ENCODE results near the gene TIPIN.
A peak's percentile ranks its signal among the peaks of the same experiment; 100 is the strongest.
"Not testable (repeated sequence)": the region's sequence is repeated elsewhere in the genome, so short reads cannot be mapped to it uniquely, and the experiment has no call there.

TIPIN gene

GRCh38 chr15:66402761-66403284 lies 46.3 kb upstream of the TIPIN start:
- TF ChIP-seq CTCF (IDR thresholded peaks at IDR 0.05; ENCODE audit: insufficient read depth, low read depth, low read length, missing control alignments): no peak
- H3K4me3 ChIP-seq (ENCODE audit: low read length): no peak overlapping the region
- no peak for DNase-seq (ENCODE audit: low read depth)

- DNase-seq (ENCODE audit: low read depth): peak; percentile 49
- no peak overlapping the region for H3K4me3 ChIP-seq (ENCODE audit: low read length)
- no peak for TF ChIP-seq CTCF (IDR thresholded peaks at IDR 0.05; ENCODE audit: insufficient read depth, low read depth, low read length, missing control alignments)
Measured at GRCh38 chr15:66401130-66402021, 44.9 kb upstream of the TIPIN start.

GRCh38 chr15:66400351-66400774 lies 43.9 kb upstream of the TIPIN start:
- TF ChIP-seq CTCF (IDR thresholded peaks at IDR 0.05; ENCODE audit: insufficient read depth, low read depth, low read length, missing control alignments): no peak
- DNase-seq (ENCODE audit: low read depth): no peak
- H3K4me3 ChIP-seq (ENCODE audit: low read length): no peak overlapping the region

- no peak for TF ChIP-seq CTCF (IDR thresholded peaks at IDR 0.05; ENCODE audit: insufficient read depth, low read depth, low read length, missing control alignments)
Measured at GRCh38 chr15:66399276-66399675, 42.8 kb upstream of the TIPIN start.

GRCh38 chr15:66394915-66395314 lies 38.4 kb upstream of the TIPIN start:
- no peak for DNase-seq (ENCODE audit: low read depth)
- no peak for TF ChIP-seq CTCF (IDR thresholded peaks at IDR 0.05; ENCODE audit: insufficient read depth, low read depth, low read length, missing control alignments)

More at GRCh38 chr15:66399276-66399675, 42.8 kb upstream of the TIPIN start:
- H3K4me3 ChIP-seq (ENCODE audit: low read length): no peak overlapping the region
- no peak for DNase-seq (ENCODE audit: low read depth)

GRCh38 chr15:66394472-66394871 lies 38.0 kb upstream of the TIPIN start:
- DNase-seq (ENCODE audit: low read depth): no peak
- TF ChIP-seq CTCF (IDR thresholded peaks at IDR 0.05; ENCODE audit: insufficient read depth, low read depth, low read length, missing control alignments): no peak
- no peak overlapping the region for H3K4me3 ChIP-seq (ENCODE audit: low read length)

More at GRCh38 chr15:66394915-66395314, 38.4 kb upstream of the TIPIN start:
- no peak overlapping the region for H3K4me3 ChIP-seq (ENCODE audit: low read length)

- not testable (repeated sequence) for DNase-seq (ENCODE audit: low read depth); H3K4me3 ChIP-seq (ENCODE audit: low read length)
Measured at GRCh38 chr15:66393037-66393436, 36.6 kb upstream of the TIPIN start.

All from epithelial cell of esophagus (primary cell).